Measurements from ENCODE around the gene TMEM191C. TPM values are rescaled to one million over a fixed set of nuclear protein-coding genes. Genes with fewer than 3 reads are reported as not detected.
"Not testable (repeated sequence)": the region's sequence is repeated elsewhere in the genome, so short reads cannot be mapped to it uniquely, and the experiment has no call there.

TMEM191C gene
- 1 to 10 TPM; 1.0 to 1.1 TPM for total RNA-seq

DNA sequence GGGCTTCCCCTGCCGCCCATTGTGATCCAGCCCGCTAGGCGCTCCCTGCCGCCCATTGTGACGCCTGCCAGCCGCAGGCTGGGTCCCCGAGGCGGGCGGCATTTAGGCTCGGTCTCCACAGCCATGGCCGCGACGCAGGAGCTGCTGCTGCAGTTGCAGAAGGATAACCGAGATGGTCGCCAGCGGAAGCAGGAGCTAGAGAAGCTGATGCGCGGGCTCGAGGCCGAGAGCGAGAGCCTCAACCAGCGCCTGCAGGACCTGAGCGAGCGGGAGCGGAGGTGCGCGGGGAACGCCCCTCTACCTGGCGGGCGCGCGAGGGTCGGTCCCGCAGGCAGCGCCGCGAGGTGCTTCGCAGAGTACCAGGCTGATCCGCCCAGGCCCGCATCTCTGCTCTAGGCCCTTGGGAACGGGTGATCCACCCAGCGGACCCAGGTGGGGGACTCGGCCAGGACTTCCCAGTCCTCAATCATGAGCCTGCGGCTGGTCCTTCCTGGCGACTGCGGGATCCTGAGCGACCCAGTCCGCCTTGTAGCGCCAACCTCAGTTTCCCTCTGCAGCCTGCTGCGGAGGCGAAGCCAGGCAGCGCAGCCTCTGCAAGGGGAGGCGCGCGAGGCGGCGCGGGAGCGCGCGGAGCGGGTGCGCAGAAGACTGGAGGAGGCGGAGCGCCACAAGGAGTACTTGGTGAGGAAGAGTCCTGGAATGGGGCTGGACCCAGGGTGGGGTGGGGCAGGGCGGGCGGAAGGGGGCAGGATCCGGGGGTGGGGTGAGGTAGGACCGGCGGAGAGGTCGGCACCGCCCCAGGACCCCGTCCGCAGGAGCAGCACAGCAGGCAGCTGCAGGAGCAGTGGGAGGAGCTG, at the start of gene TMEM191C:
Gene TMEM191C (plus strand): TSS at position 51 of the 857 bp plus-strand sequence. CDS start 73 bp downstream, at position 124.
- CTCF ChIA-PET; POLR2A ChIA-PET; H3K27me3 Mint-ChIP-seq; H3K36me3 Mint-ChIP-seq (ENCODE audit: low read depth); H3K4me1 Mint-ChIP-seq; intact Hi-C loops (cut with DNase I, micrococcal nuclease); ATAC-seq; H3K9me3 Mint-ChIP-seq (ENCODE audit: low read depth); DNase-seq: not testable (repeated sequence)
- Mint-ChIP-seq H3K27ac (peak within 1 kb of the TSS; percentile 79), H3K4me3 (peak within 1 kb of the TSS; percentile 77)

DNA sequence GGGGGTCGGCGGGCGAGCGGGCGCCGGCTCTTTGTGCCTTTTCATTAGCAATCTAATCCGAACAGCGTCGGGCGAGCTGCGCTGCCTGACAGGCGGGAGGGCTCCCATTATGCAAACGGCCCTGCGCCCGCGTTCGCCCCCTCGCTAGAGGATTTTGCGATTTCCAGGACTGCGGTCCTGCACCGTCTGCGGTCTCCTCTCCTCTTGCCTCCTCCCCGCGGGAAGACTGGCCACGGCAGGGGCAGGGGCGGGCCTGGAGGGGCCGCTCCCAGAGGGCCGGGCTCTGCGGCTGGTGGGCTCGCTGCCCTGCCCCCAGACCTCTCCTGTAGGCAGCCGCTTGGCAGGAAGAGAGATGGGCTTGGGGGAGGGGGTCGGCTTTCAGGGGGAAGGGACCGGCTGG, 49.3 kb upstream of the TMEM191C start:
- DNase-seq (peak; percentile 56), ATAC-seq (peak; percentile 11)
- H3K9me3 Mint-ChIP-seq (ENCODE audit: low read depth); CTCF ChIA-PET; POLR2A ChIA-PET; H3K36me3 Mint-ChIP-seq (ENCODE audit: low read depth); intact Hi-C loops (cut with DNase I, micrococcal nuclease); H3K27me3 Mint-ChIP-seq; H3K27ac Mint-ChIP-seq; H3K4me1 Mint-ChIP-seq: not testable (repeated sequence)
- peak overlapping the region; percentile 60 for H3K4me3 Mint-ChIP-seq

DNA sequence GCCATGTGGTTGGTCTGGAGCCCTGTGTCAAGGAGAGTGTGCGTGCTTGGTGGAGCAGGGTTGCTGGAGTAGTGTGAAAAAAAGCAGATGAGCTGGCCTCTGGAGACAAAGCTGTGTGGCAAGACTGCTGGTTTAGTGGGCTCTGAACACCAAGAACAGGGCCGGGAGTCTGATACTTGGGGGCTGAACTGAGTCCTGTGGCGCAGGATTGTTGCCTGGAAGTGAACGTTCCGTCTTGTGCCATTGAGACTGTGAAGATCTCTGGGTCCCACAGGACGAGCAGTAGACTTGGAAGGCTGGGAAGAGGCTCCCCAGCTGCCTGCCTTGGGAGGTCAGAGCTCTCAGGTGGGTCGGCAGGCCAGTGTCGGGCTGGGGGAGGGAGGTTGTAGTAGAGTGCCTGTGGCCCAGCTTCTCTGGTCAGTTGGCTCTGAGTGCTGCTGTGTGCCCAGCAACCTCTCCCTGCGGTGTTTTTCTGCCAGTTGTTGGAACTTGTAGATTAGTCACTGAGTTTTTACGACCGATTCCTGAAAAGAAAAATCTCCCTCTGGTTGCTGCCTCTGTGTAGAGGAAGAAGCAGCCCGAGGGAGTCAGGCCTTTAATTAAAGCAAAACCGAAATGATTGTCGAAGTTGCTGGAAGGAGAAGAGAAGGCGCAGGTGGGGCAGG, 48.1 kb upstream of the TMEM191C start:
- POLR2A ChIA-PET; H3K36me3 Mint-ChIP-seq (ENCODE audit: low read depth); ATAC-seq; intact Hi-C loops (cut with DNase I, micrococcal nuclease); H3K27me3 Mint-ChIP-seq; H3K4me3 Mint-ChIP-seq; H3K9me3 Mint-ChIP-seq (ENCODE audit: low read depth); H3K27ac Mint-ChIP-seq; H3K4me1 Mint-ChIP-seq; CTCF ChIA-PET: not testable (repeated sequence)
- peak; percentile 5 for DNase-seq

DNA sequence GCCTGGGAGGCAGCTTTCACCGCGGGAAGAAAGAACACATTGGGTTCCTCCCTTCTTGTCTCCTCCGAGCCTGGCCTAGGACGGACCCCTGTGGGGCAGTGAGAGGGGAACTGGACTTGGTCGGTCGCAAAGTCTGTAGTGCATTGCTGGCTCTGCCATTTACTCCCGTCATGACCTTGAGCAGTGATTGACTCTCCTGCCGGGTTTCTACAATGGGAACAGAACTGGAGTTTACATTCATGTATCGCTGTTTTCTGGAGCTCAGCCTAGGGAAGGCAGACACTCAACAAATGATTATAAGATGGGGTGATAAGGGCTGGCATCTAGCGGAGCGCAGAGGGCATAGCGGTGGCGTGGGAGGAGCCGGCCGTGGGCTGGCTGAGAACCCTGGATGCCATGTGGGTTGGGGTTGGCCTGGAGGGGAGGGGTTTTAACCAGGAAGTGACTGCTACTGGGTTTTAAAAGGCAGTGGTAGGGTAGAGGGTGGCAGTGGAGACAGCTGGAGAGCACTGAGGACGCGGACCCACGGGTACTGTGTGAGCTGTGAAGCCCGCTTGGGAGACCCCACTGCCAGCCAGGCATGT, 46.9 kb upstream of the TMEM191C start:
- POLR2A ChIA-PET; H3K27me3 Mint-ChIP-seq; H3K4me1 Mint-ChIP-seq; H3K36me3 Mint-ChIP-seq (ENCODE audit: low read depth); H3K9me3 Mint-ChIP-seq (ENCODE audit: low read depth); intact Hi-C loops (cut with DNase I, micrococcal nuclease); H3K4me3 Mint-ChIP-seq; H3K27ac Mint-ChIP-seq; CTCF ChIA-PET: not testable (repeated sequence)
- DNase-seq: peak; percentile 9
- ATAC-seq: peak; percentile 68

DNA sequence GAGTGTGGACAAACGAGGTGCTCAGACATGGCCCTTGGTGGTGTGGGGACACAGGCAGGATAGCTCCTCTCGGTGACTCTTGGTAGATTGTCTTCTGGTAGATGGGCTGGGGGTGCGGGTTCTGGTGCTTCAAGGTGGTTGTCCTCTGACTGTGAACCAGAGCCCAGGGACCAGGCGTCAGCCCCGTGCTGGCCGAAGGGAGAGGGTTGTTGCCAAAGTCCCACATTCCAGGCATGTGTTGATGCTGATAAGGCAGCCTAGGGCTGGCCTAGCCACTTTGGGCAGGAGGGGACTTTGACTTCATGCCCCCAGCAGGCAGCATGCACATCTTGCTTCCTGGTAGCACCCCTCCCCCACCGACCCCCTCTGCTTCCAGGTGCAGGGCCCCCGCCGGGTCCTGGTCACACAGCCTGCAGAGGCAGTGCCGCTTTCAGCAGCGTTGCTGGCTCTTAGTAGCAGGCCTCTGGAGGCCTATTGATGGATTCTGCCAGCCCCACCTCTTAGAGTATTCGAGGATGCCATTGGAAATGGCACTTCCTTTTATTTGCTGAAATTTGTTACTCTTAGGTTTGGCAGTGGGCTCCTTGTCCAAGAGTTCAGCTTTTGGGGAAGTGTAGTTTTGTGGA, 43.0 kb upstream of the TMEM191C start:
- H3K4me3 Mint-ChIP-seq; CTCF ChIA-PET; POLR2A ChIA-PET; H3K27me3 Mint-ChIP-seq; H3K36me3 Mint-ChIP-seq (ENCODE audit: low read depth); H3K9me3 Mint-ChIP-seq (ENCODE audit: low read depth); H3K27ac Mint-ChIP-seq; ATAC-seq; DNase-seq; H3K4me1 Mint-ChIP-seq; intact Hi-C loops (cut with DNase I, micrococcal nuclease): not testable (repeated sequence)

DNA sequence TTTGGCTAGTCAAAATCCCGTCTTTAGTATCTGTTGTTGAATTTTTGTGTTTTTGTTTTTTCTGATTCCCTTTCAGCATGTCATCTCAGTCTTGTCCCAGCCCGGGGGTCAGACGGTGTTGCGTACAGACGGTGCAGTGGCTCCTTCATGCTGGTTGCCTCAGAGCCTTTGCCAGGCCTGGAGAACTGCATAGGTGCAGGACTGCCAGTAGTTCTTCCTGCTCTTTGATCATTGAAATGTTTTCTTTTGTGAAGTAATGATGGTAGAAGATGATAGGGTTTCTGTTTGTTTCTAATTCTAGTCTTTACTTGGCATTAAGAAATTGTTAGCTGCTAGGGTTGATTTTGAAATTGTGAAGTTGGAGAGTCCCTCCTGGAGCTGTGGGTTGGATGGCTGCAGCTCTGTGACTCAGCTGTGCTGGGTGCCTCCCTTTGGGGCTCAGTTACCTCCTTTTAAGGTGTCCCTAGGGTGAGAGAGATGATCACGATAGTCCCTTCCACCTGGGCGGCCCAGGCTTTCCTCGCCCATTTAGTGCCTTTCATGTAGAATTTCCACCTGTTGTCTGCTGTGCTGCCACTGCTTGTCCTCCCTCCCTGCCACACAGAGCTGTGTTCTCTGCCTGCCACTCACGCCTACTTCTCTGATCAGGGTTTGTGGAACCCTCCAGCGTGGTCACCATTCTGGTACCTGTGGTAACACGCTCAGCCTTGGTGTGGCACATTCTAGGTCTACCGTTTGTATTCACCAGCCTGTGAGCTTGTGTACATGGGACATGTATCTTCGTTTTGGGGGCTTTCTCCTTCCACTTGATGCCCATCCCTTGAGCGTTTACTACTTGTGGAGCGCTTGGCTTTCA, 32.6 kb upstream of the TMEM191C start:
- ATAC-seq: peak; percentile 98
- CTCF ChIA-PET; H3K36me3 Mint-ChIP-seq (ENCODE audit: low read depth); H3K27ac Mint-ChIP-seq; POLR2A ChIA-PET; intact Hi-C loops (cut with DNase I, micrococcal nuclease); H3K4me3 Mint-ChIP-seq; H3K4me1 Mint-ChIP-seq; DNase-seq; H3K27me3 Mint-ChIP-seq; H3K9me3 Mint-ChIP-seq (ENCODE audit: low read depth): not testable (repeated sequence)

DNA sequence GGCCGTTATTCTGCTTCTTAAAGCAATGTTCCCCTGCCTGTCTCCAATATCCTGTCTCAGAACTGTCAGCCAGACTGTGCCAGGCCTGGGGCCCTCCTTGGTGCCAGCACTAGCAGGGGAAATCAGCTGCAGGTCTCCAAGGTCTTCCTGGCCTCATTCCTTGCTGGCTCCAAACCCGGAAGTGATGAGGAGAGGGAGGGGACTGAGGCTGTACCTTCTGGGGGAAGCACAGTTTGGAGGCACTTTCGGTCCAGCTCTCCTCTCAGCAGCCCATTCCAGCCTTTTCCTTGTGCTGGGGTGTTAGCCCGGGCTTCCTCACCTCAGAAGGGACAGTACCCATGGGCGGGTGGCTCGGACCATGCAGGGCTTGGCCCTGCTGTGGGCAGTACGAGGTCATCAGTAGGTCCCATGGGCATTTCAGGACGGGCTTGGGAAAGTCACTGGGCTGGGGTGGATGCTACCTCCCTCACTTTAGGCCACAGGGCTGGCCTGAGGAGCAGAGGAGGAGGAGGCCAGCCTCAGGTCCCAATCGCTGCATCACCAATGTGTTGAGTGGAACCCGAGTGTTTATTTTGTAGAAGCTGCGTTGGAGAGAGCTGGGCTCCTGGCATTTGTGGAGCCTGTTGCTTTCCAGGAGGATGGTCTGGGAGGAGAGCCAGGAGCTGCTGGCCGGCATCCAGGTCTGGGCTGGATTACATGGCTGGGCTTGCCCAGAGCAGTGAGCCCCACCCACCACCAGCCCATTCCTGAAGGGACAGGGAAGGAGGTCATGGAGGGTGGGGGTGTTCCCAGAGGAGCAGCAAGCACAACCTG, 31.0 kb upstream of the TMEM191C start:
- H3K9me3 Mint-ChIP-seq (ENCODE audit: low read depth); H3K36me3 Mint-ChIP-seq (ENCODE audit: low read depth); H3K4me1 Mint-ChIP-seq; POLR2A ChIA-PET; CTCF ChIA-PET; H3K27ac Mint-ChIP-seq; intact Hi-C loops (cut with DNase I, micrococcal nuclease); H3K4me3 Mint-ChIP-seq; ATAC-seq; H3K27me3 Mint-ChIP-seq; DNase-seq: not testable (repeated sequence)

DNA sequence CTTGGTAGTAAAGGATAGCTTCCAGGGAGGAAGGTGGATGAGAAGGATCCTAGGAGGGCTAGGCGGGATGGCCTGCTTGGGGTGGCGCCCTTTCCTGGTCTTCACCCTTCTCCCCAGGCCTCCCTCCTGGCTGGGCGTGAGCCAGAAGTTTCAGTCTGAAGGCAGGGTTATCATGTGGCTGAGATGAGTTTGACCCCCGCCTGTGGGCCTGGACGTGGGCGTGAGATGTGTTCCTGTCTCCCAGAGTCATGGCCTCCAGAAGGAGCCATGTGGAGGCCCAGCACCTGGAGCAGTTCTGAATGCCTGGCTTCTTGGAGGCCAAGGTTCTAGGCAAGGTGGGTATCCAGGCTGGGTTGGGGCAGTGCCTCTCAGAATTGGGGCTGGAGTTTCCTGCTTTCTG, 29.2 kb upstream of the TMEM191C start:
- H3K4me3 Mint-ChIP-seq; H3K9me3 Mint-ChIP-seq (ENCODE audit: low read depth); POLR2A ChIA-PET; H3K36me3 Mint-ChIP-seq (ENCODE audit: low read depth); H3K4me1 Mint-ChIP-seq; ATAC-seq; H3K27me3 Mint-ChIP-seq; H3K27ac Mint-ChIP-seq; intact Hi-C loops (cut with DNase I, micrococcal nuclease); CTCF ChIA-PET: not testable (repeated sequence)
- DNase-seq: peak; percentile 4

DNA sequence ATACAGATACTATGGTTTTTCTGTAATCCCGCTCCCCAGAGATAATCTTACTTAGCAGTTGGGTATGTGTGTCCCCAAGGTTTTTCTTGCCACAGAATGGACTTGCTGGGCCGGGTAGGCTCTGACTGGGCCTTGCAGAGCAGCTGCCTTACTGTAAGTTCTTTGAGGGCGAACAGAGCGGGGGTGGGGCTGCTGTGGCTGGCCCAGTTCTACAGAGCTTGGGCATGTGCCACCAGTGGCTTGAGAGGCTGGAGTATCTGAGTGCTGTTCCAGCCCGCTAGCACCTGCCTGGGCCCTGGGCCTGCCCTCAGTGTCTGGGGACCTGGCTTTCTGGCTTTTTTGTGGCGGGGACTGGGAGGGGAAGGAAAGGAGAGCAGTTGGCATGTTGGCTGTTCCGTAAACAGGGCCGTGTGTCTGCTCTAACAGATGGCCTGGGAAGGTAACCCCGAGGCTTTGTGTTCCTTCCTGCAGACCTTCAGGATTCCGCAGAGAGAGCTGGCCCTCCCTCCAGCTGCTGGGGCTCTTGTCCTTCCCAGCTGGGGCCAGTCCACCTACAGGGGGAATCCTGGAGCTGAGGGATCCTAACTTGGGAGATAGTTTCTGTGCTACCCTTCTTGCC, 27.1 kb upstream of the TMEM191C start:
- H3K27me3 Mint-ChIP-seq; H3K36me3 Mint-ChIP-seq (ENCODE audit: low read depth); H3K4me1 Mint-ChIP-seq; CTCF ChIA-PET; POLR2A ChIA-PET; H3K9me3 Mint-ChIP-seq (ENCODE audit: low read depth); intact Hi-C loops (cut with DNase I, micrococcal nuclease); H3K27ac Mint-ChIP-seq; ATAC-seq; H3K4me3 Mint-ChIP-seq; DNase-seq: not testable (repeated sequence)

DNA sequence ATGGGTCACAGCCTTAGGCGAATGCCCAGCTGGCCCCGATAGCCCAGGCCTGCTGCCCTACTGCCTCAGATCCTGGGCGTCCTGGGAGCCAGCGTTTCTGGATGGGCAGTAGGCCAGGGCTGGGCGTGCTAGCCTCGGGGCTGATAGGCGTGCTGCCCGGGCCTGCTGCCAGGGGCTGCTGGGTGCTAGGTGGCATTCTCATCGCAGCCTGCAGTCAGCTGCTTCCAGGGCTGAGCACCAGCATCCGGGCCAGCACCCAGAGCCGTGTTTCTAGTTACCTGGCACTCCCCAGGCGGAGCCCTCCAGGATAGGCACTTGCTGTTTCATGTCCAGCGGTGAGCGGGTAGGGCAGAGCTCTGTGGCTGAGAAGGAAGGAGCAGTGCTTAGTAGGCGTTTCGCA, 26.5 kb upstream of the TMEM191C start:
- ATAC-seq; CTCF ChIA-PET; POLR2A ChIA-PET; H3K4me1 Mint-ChIP-seq; H3K4me3 Mint-ChIP-seq; H3K27me3 Mint-ChIP-seq; intact Hi-C loops (cut with DNase I, micrococcal nuclease); H3K27ac Mint-ChIP-seq; H3K9me3 Mint-ChIP-seq (ENCODE audit: low read depth); DNase-seq; H3K36me3 Mint-ChIP-seq (ENCODE audit: low read depth): not testable (repeated sequence)
